Fibroblast of the aortic adventitia (primary cell): ENCODE data around the gene LZTS3. TPM values are rescaled to one million over a fixed set of nuclear protein-coding genes. Genes with fewer than 3 reads are reported as not detected.

Experiments
- DNase-seq: peaks from one replicate; pipeline ENCODE4 v3.0.0-alpha.2; 2010; ENCODE audit warnings: low read depth
- H3K4me3 ChIP-seq: 2 replicates; pipeline ENCODE4 v1.5.1; 2011; ENCODE audit warnings: low read depth, mild to moderate bottlenecking, control low read depth, low read length, moderate library complexity
- CTCF ChIP-seq: IDR thresholded peaks from 2 replicates; pipeline ENCODE4 v1.5.1; 2011; ENCODE audit warnings: mild to moderate bottlenecking, low read length, control low read depth, inconsistent platforms; ENCODE audit not compliant: insufficient read depth
- total RNA-seq: library from RNA; depleted of rRNA; stranded (reverse); fragments of >200 nt; gene quantifications from 2 replicates; pipeline ENCODE4 v1.2.3, GENCODE V29; 2012; ENCODE audit warnings: low replicate concordance

The LZTS3 gene
- total RNA-seq, 1 donor, result 3.6 TPM

- peak overlapping the region; percentile 95 for H3K4me3 ChIP-seq
- TF ChIP-seq CTCF, result no peak
- DNase-seq, result peak; percentile 26
Observed at GRCh38 chr20:3209946-3210317, 36.6 kb upstream of the LZTS3 start.

- TF ChIP-seq CTCF, result no peak
Observed at GRCh38 chr20:3209257-3209945, 36.1 kb upstream of the LZTS3 start, which contains the start of gene ITPA. Gene ITPA (plus strand): TSS chr20:3209498. CDS start chr20:3209552, 54 bp downstream.

GRCh38 chr20:3208786-3209256 lies 35.5 kb upstream of the LZTS3 start:
- H3K4me3 ChIP-seq, result peak overlapping the region; percentile 95
- no peak for TF ChIP-seq CTCF
- peak; percentile 24 for DNase-seq

More at GRCh38 chr20:3209257-3209945, 36.1 kb upstream of the LZTS3 start, which contains the start of gene ITPA:
- peak; percentile 37 for DNase-seq
- H3K4me3 ChIP-seq, result peak within 1 kb of the TSS; percentile 95

- TF ChIP-seq CTCF, result no peak
- H3K4me3 ChIP-seq, result peak within 1 kb of the TSS; percentile 79
- peak; percentile 79 for DNase-seq
Observed at GRCh38 chr20:3204124-3204794, 30.9 kb upstream of the LZTS3 start, which contains the start of gene DDRGK1. Gene DDRGK1 (minus strand): TSS chr20:3204682. CDS start chr20:3204627, 55 bp downstream.

- no peak for TF ChIP-seq CTCF
- H3K4me3 ChIP-seq, result peak overlapping the region; percentile 79
- peak; percentile 32 for DNase-seq
Observed at GRCh38 chr20:3203315-3204123, 30.2 kb upstream of the LZTS3 start.

GRCh38 chr20:3202965-3203314 lies 29.6 kb upstream of the LZTS3 start:
- H3K4me3 ChIP-seq, result peak overlapping the region; percentile 79
- no peak for DNase-seq
- TF ChIP-seq CTCF, result no peak
